Mucosa of gallbladder (tissue), 1 donor: ENCODE results near the gene GMNC. TPM values are rescaled to one million over a fixed set of nuclear protein-coding genes. Genes with fewer than 3 reads are reported as not detected.
"Not testable (repeated sequence)": the region's sequence is repeated elsewhere in the genome, so short reads cannot be mapped to it uniquely, and the experiment has no call there.

Experiments used
- DNase-seq: peaks from one replicate; pipeline ENCODE4 v3.0.0-alpha.2; 2020; ENCODE audit warnings: low spot score
- total RNA-seq: library from RNA; stranded (reverse); gene quantifications from one replicate; pipeline ENCODE4 v1.2.1, GENCODE V29; 2021
- donor health status: DM: no; HTN: no; CAD: no.

GMNC gene
- 0.26 TPM for total RNA-seq

GRCh38 chr3:190862209-190863118, at the start of gene GMNC:
GMNC (minus strand) TSS chr3:190862694; CDS start chr3:190862615, 79 bp downstream.
- DNase-seq, result peak; percentile 87

- no peak for DNase-seq
Measured at GRCh38 chr3:190911382-190911781, 48.9 kb upstream of the GMNC start.

GRCh38 chr3:190909908-190910307, 47.4 kb upstream of the GMNC start:
- no peak for DNase-seq

- no peak for DNase-seq
Measured at GRCh38 chr3:190903156-190903555, 40.7 kb upstream of the GMNC start.

GRCh38 chr3:190902292-190902691, 39.8 kb upstream of the GMNC start:
- DNase-seq, result no peak

- DNase-seq, result no peak
Measured at GRCh38 chr3:190892395-190892902, 30.0 kb upstream of the GMNC start.

GRCh38 chr3:190886945-190887344, 24.5 kb upstream of the GMNC start:
- DNase-seq, result no peak

- DNase-seq, result peak; percentile 50
Measured at GRCh38 chr3:190883973-190884832, 21.7 kb upstream of the GMNC start.

- no peak for DNase-seq
Measured at GRCh38 chr3:190883141-190883540, 20.6 kb upstream of the GMNC start.

GRCh38 chr3:190877925-190878324, 15.4 kb upstream of the GMNC start:
- no peak for DNase-seq

GRCh38 chr3:190876433-190876832, 13.9 kb upstream of the GMNC start:
- not testable (repeated sequence) for DNase-seq

- not testable (repeated sequence) for DNase-seq
Measured at GRCh38 chr3:190875061-190875460, 12.6 kb upstream of the GMNC start.

GRCh38 chr3:190870127-190870526, 7.6 kb upstream of the GMNC start:
- DNase-seq, result no peak

- DNase-seq, result no peak
Measured at GRCh38 chr3:190867071-190867470, 4.6 kb upstream of the GMNC start.

- DNase-seq, result no peak
Measured at GRCh38 chr3:190865828-190866227, 3.3 kb upstream of the GMNC start.

- no peak for DNase-seq
Measured at GRCh38 chr3:190865419-190865818, 2.9 kb upstream of the GMNC start.

- no peak for DNase-seq
Measured at GRCh38 chr3:190864002-190864401, 1.5 kb upstream of the GMNC start.

GRCh38 chr3:190863119-190863465, 598 bp upstream of the GMNC start:
- DNase-seq, result no peak

- no peak for DNase-seq
Measured at GRCh38 chr3:190860521-190860920, 2.0 kb downstream of the GMNC start.

- no peak for DNase-seq
Measured at GRCh38 chr3:190855151-190855550, 7.3 kb downstream of the GMNC start.

- DNase-seq, result no peak
Measured at GRCh38 chr3:190854062-190854461, 8.4 kb downstream of the GMNC start.

- DNase-seq, result no peak
Measured at GRCh38 chr3:190853464-190853863, 9.0 kb downstream of the GMNC start.

GRCh38 chr3:190849607-190850006, 12.9 kb downstream of the GMNC start:
- DNase-seq, result no peak
